T-helper 2 cell treated with Interferon-gamma antibody and Interleukin-4, amounts not matched to agents 5 μg/mL and 100 μg/mL, for 36 hours (primary cell): ENCODE data around the gene MNDA.

Experiments
- DNase-seq: peaks from one replicate; pipeline ENCODE4 v3.0.0; 2021; ENCODE audit warnings: low spot score
- H3K27ac Mint-ChIP-seq: one replicate; pipeline ENCODE4 v1.8.0; 2021; ENCODE audit warnings: mild to moderate bottlenecking, mixed read lengths
- H3K27me3 Mint-ChIP-seq: one replicate; pipeline ENCODE4 v1.8.0; 2021; ENCODE audit warnings: low read depth, mixed read lengths
- H3K36me3 Mint-ChIP-seq: one replicate; pipeline ENCODE4 v1.8.0; 2021; ENCODE audit warnings: low read depth, mixed read lengths
- H3K4me1 Mint-ChIP-seq: one replicate; pipeline ENCODE4 v1.8.0; 2021; ENCODE audit warnings: low read depth, mixed read lengths
- H3K4me3 Mint-ChIP-seq: one replicate; pipeline ENCODE4 v1.8.0; 2022; ENCODE audit warnings: mild to moderate bottlenecking, moderate library complexity, mixed read lengths
- H3K9me3 Mint-ChIP-seq: one replicate; pipeline ENCODE4 v1.8.0; 2021; ENCODE audit warnings: mixed read lengths

The MNDA gene

GRCh38 chr1:158898722-158899121, 67.6 kb downstream of the MNDA start:
- Mint-ChIP-seq H3K4me1 (no peaks in the 10 kb centered on the region), H3K36me3 (no peaks in the 10 kb centered on the region), H3K9me3 (no peaks in the 10 kb centered on the region), H3K4me3 (no peak overlapping the region), H3K27ac (no peak overlapping the region), H3K27me3 (peaks cover 14% of the 10 kb centered on the region)
- no peak for DNase-seq
